GM19193 (cell line): ENCODE results near the gene TIAL1.

Experiments
- POLR2A ChIP-seq: IDR thresholded peaks from 4 replicates; pipeline ENCODE4 v1.6.1; 2011; ENCODE audit not compliant: insufficient read depth, insufficient read length; ENCODE audit errors: extremely low read depth

TIAL1 gene

GRCh38 chr10:119596537-119597404 is at the start of gene TIAL1:
TSS of gene TIAL1 (minus strand) at chr10:119596964. CDS start at chr10:119596465, 499 bp downstream.
- peak; percentile 92 for TF ChIP-seq POLR2A

GRCh38 chr10:119644994-119645393 is 48.2 kb upstream of the TIAL1 start:
- TF ChIP-seq POLR2A: no peak

GRCh38 chr10:119644205-119644814 is 47.5 kb upstream of the TIAL1 start:
- no peak for TF ChIP-seq POLR2A

GRCh38 chr10:119643306-119644204 is 46.8 kb upstream of the TIAL1 start:
- TF ChIP-seq POLR2A: no peak

- TF ChIP-seq POLR2A: no peak
These were observed 45.9 kb upstream of the TIAL1 start for GRCh38 chr10:119642556-119643111.

- no peak for TF ChIP-seq POLR2A
These were observed 44.2 kb upstream of the TIAL1 start for GRCh38 chr10:119640875-119641526.

- TF ChIP-seq POLR2A: no peak
These were observed 43.6 kb upstream of the TIAL1 start for GRCh38 chr10:119640384-119640783.

GRCh38 chr10:119638982-119639381 is 42.2 kb upstream of the TIAL1 start:
- TF ChIP-seq POLR2A: no peak

- no peak for TF ChIP-seq POLR2A
These were observed 40.9 kb upstream of the TIAL1 start for GRCh38 chr10:119637631-119638030.

- TF ChIP-seq POLR2A: no peak
These were observed 37.4 kb upstream of the TIAL1 start for GRCh38 chr10:119634219-119634544.

- TF ChIP-seq POLR2A: no peak
These were observed 36.9 kb upstream of the TIAL1 start for GRCh38 chr10:119633538-119634218.

GRCh38 chr10:119630300-119630699 is 33.5 kb upstream of the TIAL1 start:
- TF ChIP-seq POLR2A: no peak

- TF ChIP-seq POLR2A: no peak
These were observed 29.0 kb upstream of the TIAL1 start for GRCh38 chr10:119625570-119626280.
